BJ (cell line): ENCODE data around the gene TARS3. TPM values are rescaled to one million over a fixed set of nuclear protein-coding genes. Genes with fewer than 3 reads are reported as not detected.

Experiments used
- CTCF ChIA-PET: fragments of 350-600 bp; formaldehyde crosslinking; extraction: SDS; loops from one replicate; lab custom pipeline; 2021; ENCODE audit warnings: antibody characterized with exemption, inconsistent platforms; lab: Yijun Ruan, JAX
- POLR2A ChIA-PET: fragments of 300-600 bp; sonication (Branson Sonifier 250); formaldehyde crosslinking; extraction: SDS; loops from one replicate; lab custom pipeline; 2021; ENCODE audit warnings: antibody characterized with exemption; lab: Charles Lee
- DNase-seq: peaks from one replicate; pipeline ENCODE4 v3.0.0-alpha.2; 2011; ENCODE audit warnings: low read depth
- H3K27me3 ChIP-seq: 2 replicates; pipeline ENCODE4 v1.6.0; 2011; ENCODE audit warnings: low read length; ENCODE audit not compliant: control insufficient read depth, insufficient read depth
- H3K36me3 ChIP-seq: 2 replicates; pipeline ENCODE4 v1.5.1; 2011; ENCODE audit warnings: low read length; ENCODE audit not compliant: control insufficient read depth, insufficient read depth
- H3K4me3 ChIP-seq: 2 replicates; pipeline ENCODE4 v1.5.1; 2011; ENCODE audit warnings: low read depth, mild to moderate bottlenecking, control low read depth, low read length
- CTCF ChIP-seq: IDR thresholded peaks from 2 replicates; pipeline ENCODE4 v1.5.1; 2011; ENCODE audit warnings: low read depth, mild to moderate bottlenecking, control low read depth, inconsistent platforms, low read length, moderate library complexity; ENCODE audit not compliant: insufficient read depth
- polyA plus RNA-seq: library from polyadenylated mRNA; depleted of rRNA; stranded (reverse); fragments of >200 nt; gene quantifications from 2 replicates; pipeline ENCODE4 v1.2.3, GENCODE V29; 2011

The TARS3 gene
- polyA plus RNA-seq, 1 experiment, result 3.1 TPM

GRCh38 chr15:101710806-101711205, 13.5 kb downstream of the TARS3 start:
- no peaks in the 10 kb centered on the region for H3K27me3 ChIP-seq
- POLR2A ChIA-PET, result no interaction called here
- CTCF ChIA-PET, result interaction anchor here (0.8 to 1.9 kb wide), 3 partner anchors 9 to 58 kb away, joined by 3 to 4 read pairs (median 4); no protein-coding TSS in a partner anchor
- no peak for TF ChIP-seq CTCF
- DNase-seq, result no peak
- H3K36me3 ChIP-seq, result peaks cover 16% of the 10 kb centered on the region
- no peak overlapping the region for H3K4me3 ChIP-seq

GRCh38 chr15:101709466-101709865, 14.8 kb downstream of the TARS3 start:
- Histone ChIP-seq H3K4me3 (no peak overlapping the region), H3K27me3 (no peaks in the 10 kb centered on the region), H3K36me3 (peaks cover 18% of the 10 kb centered on the region)
- POLR2A ChIA-PET, result no interaction called here
- CTCF ChIA-PET, result no interaction called here
- TF ChIP-seq CTCF, result no peak
- no peak for DNase-seq

- TF ChIP-seq CTCF, result no peak
- no peak for DNase-seq
- H3K27me3 ChIP-seq, result no peaks in the 10 kb centered on the region
- no peak overlapping the region for H3K4me3 ChIP-seq
- H3K36me3 ChIP-seq, result peaks cover 17% of the 10 kb centered on the region
- POLR2A ChIA-PET, result no interaction called here
- CTCF ChIA-PET, result no interaction called here
These were observed 16.3 kb downstream of the TARS3 start for GRCh38 chr15:101707983-101708382.

- no peaks in the 10 kb centered on the region for H3K27me3 ChIP-seq
- DNase-seq, result no peak
- ChIA-PET POLR2A (no interaction called here), CTCF (no interaction called here)
- H3K4me3 ChIP-seq, result no peak overlapping the region
- H3K36me3 ChIP-seq, result peaks cover 9% of the 10 kb centered on the region
- TF ChIP-seq CTCF, result no peak
These were observed 22.2 kb downstream of the TARS3 start for GRCh38 chr15:101702077-101702476.

GRCh38 chr15:101698314-101698713, 26.0 kb downstream of the TARS3 start:
- Histone ChIP-seq H3K36me3 (peaks cover 8% of the 10 kb centered on the region), H3K27me3 (no peaks in the 10 kb centered on the region), H3K4me3 (no peak overlapping the region)
- ChIA-PET CTCF (no interaction called here), POLR2A (no interaction called here)
- DNase-seq, result no peak
- no peak for TF ChIP-seq CTCF
